Activated CD8-positive, alpha-beta memory T cell treated with anti-CD3 and anti-CD28 coated beads, Interleukin-2, amount 50 U/mL, for 4 hours (primary cell): ENCODE results near the gene REC114.
"Not testable (repeated sequence)": the region's sequence is repeated elsewhere in the genome, so short reads cannot be mapped to it uniquely, and the experiment has no call there.

ENCODE experiments used
- DNase-seq: peaks from one replicate; pipeline ENCODE4 v3.0.0-alpha.2; 2020

REC114 gene

DNA sequence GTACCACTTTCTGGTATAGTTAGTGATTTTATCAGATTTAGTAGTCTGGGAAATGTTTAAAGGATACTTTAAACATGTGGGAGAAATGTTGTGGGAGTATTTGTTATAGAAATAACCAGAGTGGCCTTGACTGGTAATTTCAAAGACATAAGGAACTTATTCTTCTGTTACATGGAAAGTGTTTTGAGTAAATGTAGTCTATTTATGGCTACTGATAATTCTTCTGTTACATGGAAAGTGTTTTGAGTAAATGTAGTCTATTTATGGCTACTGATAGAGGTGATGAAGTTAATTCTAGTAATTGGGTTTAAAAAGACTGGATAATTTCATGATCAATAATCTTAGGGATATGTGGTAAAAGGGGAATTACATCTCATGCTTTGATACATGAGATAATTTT, 17.7 kb downstream of the REC114 start:
- no peak for DNase-seq

DNA sequence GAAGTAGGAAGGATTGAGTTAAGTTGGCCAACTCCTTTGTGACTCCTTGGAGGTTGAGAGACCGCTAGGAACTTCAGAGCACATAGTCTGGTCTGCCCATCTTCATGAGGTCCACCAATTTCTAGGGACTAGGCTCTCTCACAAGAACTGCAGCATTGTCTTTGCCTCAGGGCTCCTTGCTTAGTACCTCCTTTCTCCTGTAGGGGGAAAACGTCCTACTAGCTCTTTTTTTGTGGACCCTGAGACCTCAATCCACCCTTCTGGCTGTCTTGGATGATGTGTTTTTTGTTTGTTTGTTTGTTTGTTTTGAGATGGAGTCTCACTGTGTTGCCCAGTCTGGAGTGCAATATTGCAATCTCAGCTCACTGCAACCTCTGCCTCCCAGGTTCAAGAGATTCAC, 21.6 kb downstream of the REC114 start:
- no peak for DNase-seq

DNA sequence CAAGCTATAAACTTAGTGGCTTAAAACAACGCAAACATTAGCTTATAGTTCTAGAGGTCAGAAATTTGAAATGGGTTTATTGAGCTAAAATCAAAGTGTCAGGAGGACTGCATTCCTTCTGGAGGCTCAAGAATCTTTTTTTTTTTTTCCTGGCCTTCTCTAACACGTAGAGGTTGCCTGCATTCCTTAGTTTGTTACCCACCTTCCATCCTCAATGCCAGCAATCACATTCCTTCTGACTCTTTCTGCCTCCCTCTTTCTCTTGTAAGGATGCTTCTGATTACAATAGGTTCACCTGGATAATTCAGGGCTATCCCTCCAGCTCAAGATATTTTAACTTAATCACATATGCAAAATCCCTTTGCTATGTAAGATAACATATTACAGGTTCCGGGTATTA, 24.8 kb downstream of the REC114 start:
- DNase-seq: no peak

DNA sequence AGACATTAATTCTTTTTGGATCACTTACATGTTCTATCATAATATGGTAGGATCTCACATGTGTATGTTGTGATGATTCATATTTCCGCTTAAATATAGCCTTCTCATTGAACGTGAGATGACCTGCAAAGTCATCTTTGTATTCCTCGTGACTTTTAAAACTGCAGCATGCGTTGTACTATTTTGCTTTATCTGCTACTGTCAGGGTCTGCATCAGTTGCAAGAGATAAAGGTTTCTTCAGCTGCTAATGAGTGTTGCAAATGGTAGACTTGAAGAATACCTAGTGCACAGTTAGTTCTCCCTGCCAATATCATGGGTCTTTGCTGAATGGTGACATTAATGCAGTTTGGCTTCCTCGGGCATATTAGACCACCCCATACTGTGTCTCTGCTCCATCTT, 31.8 kb downstream of the REC114 start:
- DNase-seq: no peak

DNA sequence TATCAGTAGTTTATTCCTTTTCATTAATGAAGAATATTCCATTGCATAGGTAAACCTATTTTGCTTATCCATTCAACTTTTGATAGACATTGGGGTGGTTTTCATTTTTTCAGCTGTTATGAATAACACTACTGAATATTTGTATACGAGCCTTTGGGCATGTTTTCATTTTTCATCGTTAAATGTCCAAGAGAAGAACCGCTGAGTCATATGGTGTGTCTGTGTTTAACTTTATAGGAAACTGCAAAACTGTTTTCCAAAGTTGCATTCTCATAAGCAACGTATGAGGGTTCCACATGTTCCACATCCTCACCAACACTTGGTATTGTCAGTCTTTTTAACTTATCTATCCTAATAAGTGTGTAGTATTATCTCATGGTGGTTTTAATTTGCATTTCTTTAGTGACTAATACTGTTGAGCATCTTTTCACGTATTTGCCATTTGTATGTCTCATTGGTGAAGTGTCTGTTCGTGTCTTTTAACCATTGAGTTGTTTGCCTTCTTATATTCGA, 33.8 kb downstream of the REC114 start:
- DNase-seq: no peak

DNA sequence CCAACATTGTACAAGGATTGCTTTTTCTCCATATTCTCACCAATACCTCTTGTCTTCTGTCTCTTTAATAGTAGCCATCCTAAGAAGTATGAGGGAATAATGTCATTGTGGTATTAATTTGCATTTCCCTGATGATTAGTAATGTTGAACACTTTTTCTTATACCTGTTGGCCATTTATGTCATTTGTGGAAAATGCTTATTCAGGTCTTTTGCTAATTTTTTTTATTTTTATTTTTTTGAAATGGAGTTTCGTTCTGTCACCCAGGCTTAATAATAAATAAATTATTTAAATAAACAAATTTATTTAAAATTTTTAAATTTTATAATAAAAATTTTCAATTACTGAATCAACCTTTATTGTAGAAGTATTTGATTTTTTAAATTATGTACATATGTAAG, 37.1 kb downstream of the REC114 start:
- DNase-seq: no peak

DNA sequence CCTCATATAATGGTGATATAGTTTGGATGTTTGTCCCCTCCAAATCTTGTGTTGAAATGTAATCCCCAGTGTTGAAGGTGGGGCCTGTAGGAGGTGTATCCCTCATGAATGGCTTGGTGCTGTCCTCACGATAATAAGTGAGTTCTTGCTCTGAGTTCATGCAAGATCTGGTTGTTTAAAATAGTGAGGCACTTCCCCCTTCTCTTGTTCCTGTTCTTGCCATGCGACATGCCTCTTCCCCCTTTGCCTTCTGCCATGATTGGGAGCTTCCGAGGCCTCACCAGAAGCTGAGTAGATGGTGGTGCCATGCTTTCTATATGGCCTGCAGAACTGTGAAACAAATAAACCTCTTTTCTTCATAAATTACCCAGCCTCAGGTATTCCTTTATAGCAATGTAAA, 39.2 kb downstream of the REC114 start:
- DNase-seq: no peak

DNA sequence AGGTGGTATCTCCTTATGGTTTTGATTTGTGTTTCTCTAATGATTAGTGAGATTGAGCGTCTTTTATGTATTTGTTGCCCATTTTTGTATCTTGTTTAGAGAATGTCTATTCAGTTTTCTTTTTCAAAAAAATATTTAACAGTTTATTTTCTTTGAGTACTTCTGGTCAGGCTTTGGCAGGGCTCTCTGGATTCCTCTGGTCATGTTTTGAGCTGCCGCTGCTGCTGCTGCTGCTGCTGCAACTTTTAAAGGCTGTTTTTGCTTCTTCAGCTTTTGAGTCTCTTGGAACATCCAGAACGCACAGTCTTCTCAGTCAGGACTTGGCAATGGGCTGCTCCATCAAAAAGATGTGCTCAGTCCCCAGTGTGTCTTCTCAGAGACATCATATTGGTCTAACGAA, 40.1 kb downstream of the REC114 start:
- no peak for DNase-seq

DNA sequence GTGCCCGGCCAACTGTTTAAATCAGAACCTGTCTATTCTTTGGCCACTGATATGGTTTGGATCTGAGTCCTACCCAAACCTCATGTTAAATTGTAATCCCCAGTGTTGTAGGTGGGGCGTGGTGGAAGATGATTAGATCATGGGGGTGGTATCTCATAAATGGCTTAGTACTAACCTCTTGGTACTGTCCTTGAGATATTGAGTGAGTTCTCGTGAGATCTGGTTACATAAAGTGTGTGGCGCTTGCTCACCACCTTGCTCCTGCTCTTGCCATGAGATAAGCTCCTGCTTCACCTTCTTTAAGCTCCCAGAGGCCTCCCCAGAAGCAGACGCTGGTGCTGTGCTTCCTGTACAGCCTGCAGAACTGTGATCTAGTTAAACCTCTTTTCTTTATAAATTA, 42.4 kb downstream of the REC114 start:
- DNase-seq: no peak

DNA sequence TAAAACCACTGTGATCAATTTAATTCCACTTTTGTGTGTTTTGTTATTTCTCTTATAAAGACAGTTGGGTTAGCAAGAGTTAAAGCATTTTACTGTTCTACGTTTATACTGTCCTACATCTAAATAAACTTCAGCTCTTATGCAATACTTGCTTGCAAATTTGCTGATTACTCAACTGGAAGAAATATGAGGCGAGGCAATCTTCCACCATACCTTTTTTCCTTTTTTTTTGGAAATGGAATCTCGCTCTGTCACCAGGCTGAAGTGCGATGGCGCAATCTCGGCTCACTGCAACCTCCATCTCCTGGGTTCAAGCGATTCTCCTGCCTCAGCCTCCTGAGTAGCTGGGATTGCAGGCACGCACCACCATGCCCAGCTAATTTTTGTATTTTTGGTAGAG, 42.9 kb downstream of the REC114 start:
- not testable (repeated sequence) for DNase-seq

DNA sequence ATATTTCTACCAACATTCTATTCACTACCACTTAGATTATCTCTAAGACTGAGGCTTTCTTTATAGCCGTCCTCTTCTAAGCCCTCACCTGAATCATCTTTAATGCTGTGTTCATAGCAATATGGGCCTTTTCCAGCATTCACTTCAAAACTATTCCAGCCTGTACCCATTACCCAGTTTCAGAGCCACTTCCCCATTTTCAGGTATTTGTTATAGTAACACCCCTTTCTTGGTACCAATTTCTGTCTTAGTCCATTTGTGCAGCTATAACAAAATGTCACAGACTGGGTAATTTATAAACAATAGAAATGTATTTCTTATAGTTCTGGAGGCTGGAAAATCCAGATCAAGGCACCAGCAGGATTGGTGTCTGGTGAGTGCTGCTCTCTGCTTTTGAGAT, 45.7 kb downstream of the REC114 start:
- DNase-seq: no peak

DNA sequence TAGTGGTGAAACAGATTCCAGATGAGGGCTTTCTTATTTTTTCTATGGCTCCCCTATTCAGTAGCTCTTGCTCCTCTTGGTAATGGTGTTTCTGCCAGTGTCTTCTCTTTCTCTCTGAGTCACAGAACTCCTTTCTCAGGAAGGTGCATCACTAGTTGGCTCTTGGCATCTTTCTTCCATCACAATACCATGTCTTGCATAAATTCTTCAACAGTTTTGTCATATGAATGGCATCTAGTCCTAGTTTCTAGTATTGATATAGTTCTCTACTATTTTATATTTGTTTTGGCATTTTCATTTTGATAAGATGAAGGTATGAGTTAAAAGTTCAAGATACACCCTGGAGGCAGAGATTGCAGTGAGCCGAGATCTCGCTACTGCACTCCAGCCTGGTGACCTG, 51.0 kb downstream of the REC114 start:
- no peak for DNase-seq

DNA sequence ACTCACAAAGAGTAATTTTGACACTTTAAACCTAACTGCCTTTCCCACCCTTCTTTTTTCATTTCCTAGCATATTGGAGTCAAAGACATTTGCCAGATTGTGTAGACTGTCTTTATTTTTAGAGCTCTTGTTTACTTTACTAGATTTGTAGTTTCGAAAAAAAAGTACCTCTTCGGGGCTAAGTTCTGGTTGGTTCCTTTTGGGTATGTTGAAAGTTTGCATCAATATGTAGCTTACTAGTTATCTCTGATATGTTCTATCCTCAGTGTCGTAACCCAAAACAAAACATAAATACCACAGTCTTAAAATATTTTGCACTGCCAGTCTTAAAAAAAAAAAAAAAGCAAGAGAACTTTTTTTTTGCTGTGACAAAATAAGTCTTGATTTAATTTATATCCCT, 52.2 kb downstream of the REC114 start:
- DNase-seq: no peak

DNA sequence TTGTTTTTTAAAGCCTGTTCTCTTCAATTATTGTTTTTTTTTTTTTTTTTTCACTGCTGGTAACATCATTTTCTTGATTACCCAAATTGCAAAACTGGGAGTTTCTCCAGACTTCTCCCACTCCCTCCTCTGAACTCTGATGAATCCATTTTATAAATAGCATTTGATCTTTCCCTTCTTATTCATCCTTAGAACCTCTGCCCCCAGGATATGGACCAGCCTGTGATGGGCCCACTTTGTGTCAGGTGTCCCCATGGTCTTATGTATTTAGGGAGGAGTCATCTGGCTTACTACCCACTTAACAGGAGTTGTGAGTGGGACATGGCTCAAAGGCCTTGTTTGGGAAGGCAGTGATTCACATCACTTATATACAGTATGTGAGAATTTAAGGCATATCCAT, 57.7 kb downstream of the REC114 start:
- DNase-seq: no peak

DNA sequence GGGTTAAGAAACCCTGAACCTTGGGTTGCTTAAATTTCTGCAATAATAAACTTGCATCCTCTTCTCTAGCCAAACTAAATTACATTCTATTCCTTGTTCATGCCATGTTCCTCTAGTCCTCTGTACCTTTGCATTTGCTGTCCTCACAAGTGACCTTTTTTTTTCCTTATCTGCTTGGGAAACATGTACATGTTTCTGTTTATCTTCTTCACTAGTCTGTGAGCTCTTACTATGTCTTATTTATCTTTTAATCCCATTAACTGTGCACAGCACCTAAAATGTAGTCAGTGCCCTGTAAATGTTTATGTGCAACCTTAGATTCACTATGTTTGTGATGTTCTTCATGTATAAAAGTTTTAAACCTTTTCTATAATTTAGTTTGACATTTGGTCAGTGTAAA, 61.9 kb downstream of the REC114 start:
- DNase-seq: no peak

DNA sequence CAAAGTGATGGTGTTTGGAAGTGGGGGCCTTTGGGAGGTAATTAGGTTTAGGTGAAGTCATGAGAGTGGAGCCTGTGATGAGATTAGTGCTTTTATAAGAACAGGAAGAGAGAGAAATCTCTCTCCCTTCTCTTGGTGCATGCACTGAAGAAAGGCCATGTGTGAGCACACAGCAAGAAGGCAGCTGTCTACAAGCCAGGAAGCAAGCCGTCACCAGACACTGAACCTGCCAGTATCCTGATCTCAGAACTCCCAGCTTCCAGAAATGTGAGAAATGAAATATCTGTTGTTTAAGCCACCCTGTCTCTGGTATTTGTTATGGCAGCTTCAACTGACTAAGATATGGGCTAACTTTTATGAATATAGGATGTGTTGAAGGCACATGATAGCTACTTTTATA, 72.6 kb downstream of the REC114 start:
- DNase-seq: no peak

DNA sequence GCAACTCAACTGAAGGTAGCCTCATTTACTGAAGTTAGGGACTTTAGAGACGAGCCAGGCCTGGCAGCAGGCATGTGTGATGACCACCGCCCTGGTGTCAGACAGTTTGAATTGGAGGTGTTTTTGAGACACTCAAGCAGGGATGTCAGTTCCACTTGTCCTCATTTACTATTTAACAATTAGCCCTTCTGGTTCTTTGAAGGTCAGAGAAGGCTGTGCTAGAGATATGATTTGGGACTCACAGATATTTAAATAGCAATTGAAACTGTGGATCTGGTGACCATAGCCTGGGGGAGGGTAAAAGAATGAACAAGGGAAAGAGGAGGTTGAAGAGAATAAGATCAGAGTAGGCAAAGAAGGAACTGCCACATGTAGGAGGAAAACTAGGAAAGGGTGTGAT, 74.6 kb downstream of the REC114 start:
- DNase-seq: no peak

DNA sequence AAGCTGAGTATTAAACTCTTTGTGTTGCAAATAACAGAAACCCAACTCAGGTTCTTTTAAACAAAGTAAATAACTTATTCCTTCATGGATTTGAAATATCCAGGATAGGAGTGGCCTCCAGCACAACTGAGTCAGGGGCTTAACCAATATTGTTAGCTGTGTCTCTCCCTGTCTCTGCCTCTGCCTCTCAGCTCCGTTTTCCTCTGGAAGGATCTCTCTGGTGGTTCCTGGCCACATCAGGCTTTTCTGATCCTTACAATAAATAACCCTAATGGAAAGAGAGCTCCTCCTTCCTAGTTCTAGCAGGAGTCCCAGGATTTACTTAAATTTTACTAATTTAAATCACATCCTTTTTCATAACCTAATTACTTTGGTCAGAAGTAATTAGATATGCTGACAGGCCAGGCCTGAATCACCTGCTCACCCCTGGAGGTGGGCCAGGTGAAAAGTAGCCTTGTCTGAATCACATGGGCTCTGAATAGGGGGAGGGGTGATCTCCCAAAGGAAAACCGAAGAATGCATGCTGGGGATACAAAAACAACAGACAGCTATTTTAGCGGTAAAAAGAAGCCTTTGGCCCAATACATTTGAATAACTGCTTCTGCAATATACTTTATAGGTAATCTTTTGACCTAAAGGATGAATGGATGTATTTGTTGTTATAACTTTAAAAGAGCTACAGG, 75.4 kb downstream of the REC114 start:
- no peak for DNase-seq

DNA sequence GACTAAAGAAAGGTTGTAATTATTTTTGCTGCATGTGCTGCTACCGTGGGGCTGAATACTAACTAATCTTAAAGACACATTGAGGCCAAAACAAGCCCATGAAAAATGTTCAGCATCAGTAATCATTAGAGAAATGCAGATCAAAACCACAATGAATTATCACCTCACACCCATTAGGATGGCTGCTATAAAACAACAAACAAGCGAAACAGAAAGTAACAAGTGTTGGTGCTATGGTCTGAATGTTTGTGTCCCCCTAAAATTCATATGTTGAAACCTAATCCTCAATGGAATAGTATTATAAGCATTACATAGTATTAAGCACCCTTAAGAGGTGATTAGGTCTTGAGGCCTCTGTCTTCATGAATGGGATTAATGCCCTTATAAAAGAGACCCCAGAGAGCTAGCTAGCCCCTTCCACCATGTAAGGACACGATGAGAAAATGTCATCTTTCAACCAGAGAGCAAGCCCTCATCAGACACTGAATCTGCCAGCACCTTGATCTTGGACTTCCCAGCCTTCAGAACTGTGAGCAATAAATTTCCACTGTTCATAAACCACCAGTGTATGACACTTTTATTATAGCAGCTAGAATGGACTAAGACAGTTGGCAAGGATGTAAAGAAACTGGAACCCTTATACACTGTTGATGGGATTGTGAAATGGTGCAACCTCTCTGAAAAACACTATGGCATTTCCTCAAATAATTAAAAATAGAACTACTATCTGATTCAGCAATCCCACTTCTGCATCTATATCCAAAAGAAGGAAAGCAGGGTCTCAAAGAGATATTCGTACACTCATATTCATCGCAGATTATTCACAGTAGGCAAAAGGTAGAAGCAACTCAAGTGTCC, 76.1 kb downstream of the REC114 start:
- DNase-seq: no peak

DNA sequence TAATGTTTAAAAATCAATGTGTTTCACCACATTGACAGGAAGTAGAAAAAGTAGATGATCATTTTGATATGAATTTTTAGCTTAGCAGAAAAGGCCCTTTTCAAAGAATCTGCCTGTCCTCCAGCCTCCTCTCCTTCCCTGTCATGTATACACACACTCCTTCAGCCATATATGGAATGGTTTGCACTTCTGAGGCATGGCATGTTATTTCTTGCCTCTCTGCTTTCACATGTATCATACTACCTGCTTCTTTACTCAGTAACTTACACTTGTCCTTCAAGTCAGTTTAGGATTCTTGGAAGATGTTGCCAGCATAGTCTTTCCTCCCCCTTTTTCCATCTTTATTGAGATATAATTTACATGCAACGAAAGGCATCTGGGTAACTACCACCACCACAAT, 79.0 kb downstream of the REC114 start:
- no peak for DNase-seq

DNA sequence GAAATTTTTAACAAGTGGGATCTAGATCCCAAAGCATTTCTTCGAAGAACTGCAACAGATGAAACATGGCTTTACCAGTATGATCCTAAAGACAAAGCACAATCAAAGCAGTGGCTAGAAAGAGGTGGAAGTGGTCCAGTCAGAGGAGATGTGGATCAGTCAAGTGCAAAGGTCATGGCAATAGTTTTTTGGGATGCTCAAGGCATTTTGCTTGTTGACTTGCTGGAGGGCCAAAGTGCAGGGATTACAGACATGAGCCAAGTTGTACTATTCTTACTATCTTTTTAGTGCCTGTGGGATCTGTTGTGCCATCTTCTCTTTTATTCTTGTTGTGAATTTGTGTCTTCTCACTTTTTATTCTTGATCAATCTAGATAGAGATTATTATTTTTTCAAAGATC, 82.0 kb downstream of the REC114 start:
- no peak for DNase-seq

DNA sequence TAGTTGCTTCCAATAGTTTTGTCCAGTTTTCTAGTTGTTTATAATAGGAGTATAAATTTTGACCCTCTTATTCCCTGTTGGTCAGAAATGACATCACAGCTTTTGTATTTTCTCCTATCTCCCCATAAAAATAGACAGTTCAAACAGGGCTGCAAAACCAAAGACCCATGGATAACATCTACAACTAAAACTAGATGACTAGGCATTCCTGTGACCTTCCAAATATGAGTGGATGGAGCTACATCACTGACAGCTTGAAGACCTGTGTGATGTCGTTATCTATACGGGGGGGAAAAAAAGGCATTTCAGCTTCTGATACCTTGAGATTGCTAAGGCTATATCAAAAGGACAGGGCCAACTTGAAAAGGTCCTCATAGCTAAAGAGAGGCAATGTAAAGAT, 84.6 kb downstream of the REC114 start:
- no peak for DNase-seq

DNA sequence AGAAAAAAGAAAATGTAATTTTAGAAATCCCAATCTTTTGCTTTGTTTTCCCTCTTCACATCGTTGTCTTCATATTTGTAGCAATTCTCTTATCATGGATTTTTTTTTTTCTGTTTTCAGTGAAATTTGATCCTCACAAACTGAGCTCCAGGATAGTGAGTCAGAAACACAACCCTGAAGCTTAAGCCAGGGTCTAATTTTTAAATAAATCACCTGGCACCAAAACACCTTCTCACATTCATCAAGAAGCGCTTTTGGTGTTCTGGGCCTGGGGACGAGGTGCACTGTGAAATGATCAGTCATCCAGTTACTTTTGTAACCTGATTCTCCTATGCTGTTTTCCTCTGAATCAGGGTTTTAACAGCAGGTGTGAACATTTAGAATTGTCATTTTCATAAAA, 87.7 kb downstream of the REC114 start:
- DNase-seq: no peak

DNA sequence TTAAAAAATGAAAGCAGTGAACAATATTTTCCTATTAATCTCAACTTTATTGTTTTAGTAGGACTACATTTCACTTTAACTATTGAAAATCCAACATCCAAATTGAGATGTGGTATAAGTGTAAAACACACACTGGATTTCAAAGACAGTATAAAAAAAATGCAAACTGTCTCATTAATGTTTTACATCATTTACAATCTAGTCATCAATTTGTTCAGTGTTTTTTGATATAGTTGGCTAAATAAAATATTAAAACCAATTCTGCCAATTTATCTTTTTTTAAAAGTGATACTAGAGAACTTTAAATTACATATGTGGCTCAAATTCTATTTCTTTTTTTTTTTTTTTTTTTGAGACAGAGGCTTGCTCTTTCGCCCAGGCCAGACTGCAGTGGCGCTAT, 95.2 kb downstream of the REC114 start:
- no peak for DNase-seq
